HUES48 (cell line): Measurements from ENCODE around the gene ST7.
"Not testable (repeated sequence)": the region's sequence is repeated elsewhere in the genome, so short reads cannot be mapped to it uniquely, and the experiment has no call there.

Experiments used
- H3K27ac ChIP-seq: one replicate; pipeline ENCODE4 v1.7.0; 2013; ENCODE audit warnings: low read depth, low read length, inconsistent platforms
- H3K27me3 ChIP-seq: 2 replicates; pipeline ENCODE4 v1.6.1; 2013; ENCODE audit warnings: mild to moderate bottlenecking, low read length; ENCODE audit not compliant: control insufficient read depth, insufficient read depth
- H3K36me3 ChIP-seq: 2 replicates; pipeline ENCODE4 v1.6.1; 2013; ENCODE audit warnings: low read length; ENCODE audit not compliant: control insufficient read depth, insufficient read depth
- H3K4me1 ChIP-seq: 2 replicates; pipeline ENCODE4 v1.6.1; 2013; ENCODE audit warnings: mild to moderate bottlenecking, low read length; ENCODE audit not compliant: control insufficient read depth, insufficient read depth
- H3K4me3 ChIP-seq: 2 replicates; pipeline ENCODE4 v1.5.1; 2013; ENCODE audit warnings: mild to moderate bottlenecking, low read depth, low read length
- H3K9ac ChIP-seq: 2 replicates; pipeline ENCODE4 v1.6.1; 2013; ENCODE audit warnings: mild to moderate bottlenecking, low read depth, low read length, moderate library complexity
- H3K9me3 ChIP-seq: 2 replicates; pipeline ENCODE4 v1.6.1; 2013; ENCODE audit warnings: low read length; ENCODE audit not compliant: control insufficient read depth, insufficient read depth

The ST7 gene

DNA sequence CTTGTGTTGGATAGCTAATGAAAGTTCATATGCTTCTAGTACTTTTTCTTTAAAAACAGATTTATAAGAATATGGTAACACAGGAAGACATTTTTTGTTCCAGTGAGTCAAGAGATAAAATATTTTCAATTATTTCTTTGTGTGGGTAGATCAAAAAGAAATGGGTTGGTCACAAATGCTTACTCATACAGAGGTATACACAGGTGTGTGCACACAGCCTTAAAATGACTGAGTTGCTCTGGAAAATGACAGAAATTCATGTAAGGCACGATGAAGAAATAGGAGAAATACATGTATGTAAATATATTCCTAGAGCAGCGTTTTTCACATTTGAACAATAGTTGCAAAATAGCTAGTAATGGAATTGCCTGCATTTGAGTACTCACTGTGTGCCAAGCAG, 66.0 kb downstream of the ST7 start:
- no peak overlapping the region for H3K4me3 ChIP-seq
- H3K9me3 ChIP-seq, result no peaks in the 10 kb centered on the region
- no peak overlapping the region for H3K9ac ChIP-seq
- no peaks in the 10 kb centered on the region for H3K36me3 ChIP-seq
- no peak overlapping the region for H3K27ac ChIP-seq
- peaks cover 17% of the 10 kb centered on the region for H3K4me1 ChIP-seq
- no peaks in the 10 kb centered on the region for H3K27me3 ChIP-seq

DNA sequence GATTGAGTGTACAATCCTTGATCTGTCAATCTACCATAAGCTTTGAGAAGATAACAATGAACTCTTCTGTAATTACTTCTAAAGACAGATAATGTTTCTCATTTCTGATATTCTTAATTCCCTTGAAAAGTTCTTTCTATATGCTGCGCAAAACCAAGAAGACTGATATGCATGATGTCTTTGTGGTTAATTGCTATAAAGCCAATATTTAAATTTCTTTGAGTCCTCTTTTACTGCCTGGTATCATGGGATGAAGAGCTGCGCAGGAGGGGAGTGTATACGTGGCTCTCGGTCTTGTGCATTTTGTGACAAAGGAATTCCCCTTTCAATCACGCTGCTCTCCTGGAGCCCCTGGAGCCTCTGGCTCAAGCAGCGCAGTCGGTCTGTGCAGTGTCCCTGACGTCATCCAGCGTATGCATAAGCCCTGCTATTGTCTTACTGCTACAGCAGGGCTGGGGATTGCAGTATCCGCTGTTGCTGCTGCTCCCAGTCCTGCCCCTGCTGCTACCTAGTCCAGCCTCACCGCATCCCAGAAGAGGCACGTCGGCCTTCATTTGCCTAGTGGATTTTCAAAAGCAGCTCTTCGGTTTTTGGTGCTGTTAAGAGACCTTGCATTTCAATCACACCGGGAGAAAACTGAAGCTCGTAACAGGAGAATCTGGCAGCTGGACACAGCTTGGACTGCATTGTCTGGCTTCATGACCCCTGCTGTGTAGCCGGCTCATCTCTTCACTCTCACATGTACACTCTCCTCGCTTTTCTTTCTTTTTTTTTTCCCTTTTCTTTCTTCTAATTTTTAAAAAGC, 66.7 kb downstream of the ST7 start:
- Histone ChIP-seq H3K27me3 (no peaks in the 10 kb centered on the region), H3K9me3 (no peaks in the 10 kb centered on the region), H3K9ac (peak overlapping the region; percentile 50; the same call in 1 of the 2 replicates), H3K4me1 (peaks cover 17% of the 10 kb centered on the region), H3K27ac (peak overlapping the region; percentile 76), H3K4me3 (peak overlapping the region; percentile 44), H3K36me3 (no peaks in the 10 kb centered on the region)

DNA sequence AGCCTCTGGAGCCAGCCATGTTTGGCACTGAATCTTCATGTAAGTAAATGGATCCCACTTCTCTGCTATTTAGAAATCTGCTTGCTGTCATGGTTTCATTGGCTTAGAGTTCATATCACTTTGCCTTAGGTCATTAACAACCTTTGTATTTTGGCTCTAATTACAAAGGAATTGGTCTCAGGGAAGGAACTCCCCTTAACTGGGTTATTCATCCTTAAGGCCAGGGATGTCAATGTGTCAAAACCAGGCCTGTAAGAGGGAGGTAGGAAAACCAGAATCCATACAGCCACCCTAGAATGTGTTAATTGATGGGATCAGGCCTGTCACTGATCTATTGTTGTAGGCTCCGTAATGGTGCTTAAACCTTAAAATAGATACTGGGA, 67.3 kb downstream of the ST7 start:
- Histone ChIP-seq H3K4me3 (peak overlapping the region; percentile 44), H3K9me3 (no peaks in the 10 kb centered on the region), H3K27me3 (no peaks in the 10 kb centered on the region), H3K27ac (peak overlapping the region; percentile 44), H3K36me3 (no peaks in the 10 kb centered on the region), H3K4me1 (peaks cover 17% of the 10 kb centered on the region), H3K9ac (peak overlapping the region; percentile 50; the same call in 1 of the 2 replicates)

DNA sequence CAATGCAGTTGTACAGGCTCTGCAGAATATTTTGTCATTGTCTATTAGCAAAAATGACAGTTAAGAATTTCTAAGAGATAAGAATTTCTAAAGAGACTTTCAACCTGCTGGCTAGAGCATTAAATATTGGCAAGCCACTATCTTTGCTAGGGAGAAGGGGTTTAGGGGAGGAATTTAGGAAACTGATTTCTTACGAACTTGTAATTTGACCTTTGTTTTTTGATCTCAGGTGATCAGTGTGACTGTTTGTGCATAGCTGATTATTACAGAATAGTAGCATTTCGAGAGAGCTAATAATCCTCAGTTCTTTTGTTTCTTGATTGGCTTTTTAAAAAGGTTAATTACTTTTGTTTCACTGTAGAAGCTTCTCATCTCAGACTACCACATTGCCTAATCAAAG, 68.1 kb downstream of the ST7 start:
- Histone ChIP-seq H3K4me3 (no peak overlapping the region), H3K9ac (no peak overlapping the region), H3K9me3 (no peaks in the 10 kb centered on the region), H3K4me1 (peaks cover 17% of the 10 kb centered on the region), H3K27me3 (no peaks in the 10 kb centered on the region), H3K36me3 (no peaks in the 10 kb centered on the region), H3K27ac (no peak overlapping the region)

DNA sequence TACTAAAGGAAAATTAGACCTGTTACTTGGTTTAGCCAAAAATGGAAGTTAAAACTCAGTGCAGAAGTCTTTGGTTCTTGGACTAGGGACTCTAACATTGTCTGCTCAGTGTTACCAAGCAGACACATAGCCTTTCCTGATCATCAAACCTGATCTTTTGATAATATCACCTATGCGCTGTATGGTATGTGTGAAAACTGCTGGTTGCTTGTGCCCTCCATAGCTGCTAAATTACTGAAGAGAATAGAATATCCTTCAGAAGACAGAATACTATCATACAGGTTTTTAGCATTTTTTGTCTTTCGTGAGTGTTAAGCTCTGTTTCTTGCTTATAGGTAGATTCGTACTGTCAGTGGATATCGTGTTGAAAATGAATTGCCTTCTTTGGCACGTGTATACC, 68.7 kb downstream of the ST7 start:
- no peaks in the 10 kb centered on the region for H3K36me3 ChIP-seq

DNA sequence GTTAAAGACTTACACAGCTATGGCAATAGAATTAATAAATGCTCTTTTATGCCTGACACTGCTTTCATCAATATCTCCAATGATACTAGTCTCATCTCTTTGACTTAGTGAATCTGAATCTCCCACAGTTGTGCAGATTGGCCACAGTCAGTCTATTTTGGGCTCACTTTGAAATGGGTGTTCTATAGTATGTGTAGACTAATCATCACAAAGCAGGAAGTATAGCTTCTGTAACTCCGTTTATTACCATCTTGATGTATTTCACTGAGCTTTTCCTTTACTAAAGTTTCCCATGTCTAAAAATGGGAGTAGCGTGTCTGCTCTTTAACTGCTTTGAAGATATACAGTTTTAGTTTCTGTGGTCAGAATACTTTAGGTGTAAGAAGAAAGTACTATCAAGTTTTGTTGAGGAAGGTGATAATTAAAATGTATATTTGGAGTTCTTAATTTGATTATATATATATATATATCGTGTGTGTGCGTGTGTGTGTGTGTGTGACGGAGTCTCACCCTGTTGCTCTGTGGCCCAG, 70.1 kb downstream of the ST7 start:
- H3K9me3 ChIP-seq, result no peaks in the 10 kb centered on the region
- no peaks in the 10 kb centered on the region for H3K36me3 ChIP-seq
- H3K27me3 ChIP-seq, result no peaks in the 10 kb centered on the region
- H3K9ac ChIP-seq, result no peak overlapping the region
- H3K27ac ChIP-seq, result no peak overlapping the region
- H3K4me1 ChIP-seq, result peaks cover 17% of the 10 kb centered on the region
- H3K4me3 ChIP-seq, result no peak overlapping the region

More for the DNA sequence above, 68.7 kb downstream of the ST7 start:
- no peaks in the 10 kb centered on the region for H3K27me3 ChIP-seq
- no peak overlapping the region for H3K27ac ChIP-seq
- no peak overlapping the region for H3K9ac ChIP-seq
- peaks cover 17% of the 10 kb centered on the region for H3K4me1 ChIP-seq
- H3K4me3 ChIP-seq, result no peak overlapping the region
- no peaks in the 10 kb centered on the region for H3K9me3 ChIP-seq

DNA sequence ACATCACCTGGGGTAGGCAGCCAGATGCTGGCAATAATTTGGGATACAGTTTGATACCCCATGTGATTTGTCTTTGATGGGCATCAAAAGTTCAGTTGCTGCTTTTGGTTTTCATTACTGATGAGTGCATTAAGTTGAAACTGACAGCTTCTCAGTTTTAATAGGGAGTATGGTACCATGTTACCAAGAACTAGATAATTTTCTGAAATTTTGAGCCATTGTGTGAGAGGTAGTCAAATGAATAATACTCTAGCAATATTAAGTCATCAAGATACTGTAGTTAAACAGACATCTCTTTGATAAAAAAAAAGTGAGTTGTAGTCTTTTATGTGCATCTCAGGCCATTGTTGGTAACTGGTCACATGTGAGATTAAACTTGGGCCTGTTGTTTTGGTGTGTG, 71.5 kb downstream of the ST7 start:
- peaks cover 12% of the 10 kb centered on the region for H3K4me1 ChIP-seq
- no peak overlapping the region for H3K27ac ChIP-seq

DNA sequence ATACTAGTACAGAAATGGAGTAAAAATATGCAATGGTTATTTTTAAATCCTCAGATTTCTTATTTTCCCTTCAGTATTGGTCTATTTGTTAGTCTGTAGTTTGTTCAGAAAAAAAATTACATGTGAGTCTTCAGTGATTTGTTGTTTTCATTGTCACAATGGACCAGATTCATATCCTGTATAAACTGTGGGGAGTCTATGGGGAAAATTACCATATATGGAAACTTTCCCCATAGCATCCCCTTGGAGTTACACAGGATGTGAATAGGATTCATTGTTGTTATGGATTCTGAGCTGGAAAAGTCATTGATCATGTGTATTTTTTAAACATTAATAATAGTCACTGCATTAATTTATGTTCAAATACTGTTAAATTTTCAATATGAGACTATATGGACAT, 72.6 kb downstream of the ST7 start:
- peaks cover 4% of the 10 kb centered on the region; the same call in 1 of the 2 replicates for H3K9me3 ChIP-seq
- H3K27me3 ChIP-seq, result no peaks in the 10 kb centered on the region
- H3K36me3 ChIP-seq, result no peaks in the 10 kb centered on the region
- H3K9ac ChIP-seq, result no peak overlapping the region
- no peak overlapping the region for H3K4me3 ChIP-seq
- peaks cover 2% of the 10 kb centered on the region for H3K4me1 ChIP-seq
- H3K27ac ChIP-seq, result no peak overlapping the region

More for the DNA sequence above, 71.5 kb downstream of the ST7 start:
- Histone ChIP-seq H3K9ac (no peak overlapping the region), H3K4me3 (no peak overlapping the region), H3K36me3 (no peaks in the 10 kb centered on the region), H3K9me3 (no peaks in the 10 kb centered on the region; the same call in 1 of the 2 replicates), H3K27me3 (no peaks in the 10 kb centered on the region)

DNA sequence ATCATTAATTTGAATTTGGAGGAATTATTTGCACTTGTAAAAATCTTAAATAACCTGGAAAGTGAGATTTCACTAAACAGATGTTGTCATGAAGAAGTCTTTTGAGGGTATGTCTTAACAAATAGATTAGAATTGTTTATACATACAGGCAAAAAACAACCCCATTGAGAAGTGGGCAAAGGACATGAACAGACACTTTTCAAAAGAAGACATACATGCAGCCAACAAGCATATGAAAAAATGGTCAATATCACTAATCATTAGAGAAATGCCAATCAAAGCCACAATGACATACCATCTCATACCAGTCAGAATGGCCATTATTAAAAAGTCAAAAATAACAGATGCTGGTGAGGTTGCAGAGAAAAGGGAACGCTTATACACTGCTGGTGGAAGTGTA, 77.0 kb downstream of the ST7 start:
- H3K9me3 ChIP-seq, H3K9ac ChIP-seq, H3K27me3 ChIP-seq, H3K4me1 ChIP-seq, H3K27ac ChIP-seq, H3K36me3 ChIP-seq, H3K4me3 ChIP-seq: not testable (repeated sequence)

DNA sequence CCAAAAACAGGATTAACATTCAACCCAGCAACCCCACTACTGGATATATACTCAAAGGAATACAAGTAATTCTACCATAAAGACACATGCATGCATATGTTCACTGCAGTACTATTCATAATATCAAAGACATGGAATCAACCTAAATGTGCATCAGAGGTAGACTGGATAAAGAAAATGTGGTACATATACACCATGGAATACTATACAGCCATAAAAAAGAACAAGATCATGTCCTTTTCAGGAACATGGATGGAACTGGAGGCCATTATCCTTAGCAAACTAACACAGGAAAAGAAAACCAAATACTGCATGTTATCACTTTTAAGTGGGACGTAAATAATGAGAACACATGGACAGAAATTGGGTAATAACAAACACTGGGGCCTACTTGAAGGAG, 77.5 kb downstream of the ST7 start:
- H3K9ac ChIP-seq, H3K27me3 ChIP-seq, H3K27ac ChIP-seq, H3K4me3 ChIP-seq, H3K9me3 ChIP-seq, H3K36me3 ChIP-seq, H3K4me1 ChIP-seq: not testable (repeated sequence)

DNA sequence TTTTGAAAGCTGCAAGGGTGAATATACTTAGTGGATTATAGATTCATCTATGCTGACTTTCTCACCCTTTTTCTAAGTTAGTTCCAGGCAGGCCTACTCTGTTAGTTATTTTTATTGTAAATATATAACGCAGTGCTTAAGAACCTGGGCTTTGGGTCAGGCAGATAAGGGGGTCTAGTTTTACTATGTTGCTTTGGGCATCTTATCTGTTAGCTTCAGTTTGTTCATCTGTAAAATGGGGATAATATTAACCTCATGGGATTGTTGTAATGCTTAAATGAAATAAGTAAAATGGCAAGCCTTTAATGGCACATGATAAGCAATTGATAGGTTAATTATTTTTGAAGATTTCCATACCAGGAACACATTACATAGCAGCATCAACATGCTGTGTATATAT, 79.5 kb downstream of the ST7 start:
- Histone ChIP-seq H3K9ac (no peak overlapping the region), H3K36me3 (no peaks in the 10 kb centered on the region), H3K27ac (no peak overlapping the region), H3K4me3 (no peak overlapping the region), H3K27me3 (no peaks in the 10 kb centered on the region), H3K9me3 (peaks cover 8% of the 10 kb centered on the region), H3K4me1 (peaks cover 8% of the 10 kb centered on the region; the same call in 1 of the 2 replicates)
